Stomach (tissue), 4 donors: ENCODE measurements around the gene CLIP4.

ENCODE experiments used
- POLR2AphosphoS5 ChIP-seq, 3 donors: sonication (generic); formaldehyde crosslinking; IDR thresholded peaks; one replicate each; pipeline ENCODE4 v1.6.1; 2016; ENCODE audit warnings: antibody characterized with exemption in 3 of 3
- TF ChIP-seq, protein P1 (sequence below), 7 experiments: fragments of 450-650 bp in 4 of 7; fragments of 200-600 bp in 3 of 7; sonication (generic) in 3 of 7; IDR thresholded peaks; one replicate each; pipeline ENCODE4 v1.5.1; 2016 to 2019; ENCODE audit warnings: antibody characterized with exemption in 7 of 7, control low read depth in 2 of 7, mild to moderate bottlenecking in 1 of 7

DNA sequence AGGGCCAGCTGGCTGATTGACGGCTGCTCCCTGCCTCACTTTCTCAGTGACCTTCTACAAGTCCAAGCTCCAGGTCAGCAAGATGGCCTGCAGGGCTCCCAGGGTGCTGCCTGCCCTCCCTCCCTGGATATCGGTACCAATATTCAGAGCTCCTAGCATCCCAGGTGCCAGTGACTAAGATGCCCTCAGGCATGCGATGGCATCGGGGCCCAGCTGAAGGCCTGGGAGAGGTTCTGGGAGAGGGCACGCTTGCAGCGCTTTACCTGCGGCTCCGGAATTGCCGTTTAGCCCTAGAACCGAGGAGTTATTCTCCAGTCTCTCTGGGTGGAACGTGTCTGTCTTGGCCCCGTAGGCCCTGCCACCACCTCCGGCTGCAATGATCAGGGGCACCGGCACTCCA lies 116.8 kb downstream of the CLIP4 start:
- TF ChIP-seq POLR2AphosphoS5 (IDR thresholded peaks at IDR 0.05), result no peak
- TF ChIP-seq, protein P1, sequence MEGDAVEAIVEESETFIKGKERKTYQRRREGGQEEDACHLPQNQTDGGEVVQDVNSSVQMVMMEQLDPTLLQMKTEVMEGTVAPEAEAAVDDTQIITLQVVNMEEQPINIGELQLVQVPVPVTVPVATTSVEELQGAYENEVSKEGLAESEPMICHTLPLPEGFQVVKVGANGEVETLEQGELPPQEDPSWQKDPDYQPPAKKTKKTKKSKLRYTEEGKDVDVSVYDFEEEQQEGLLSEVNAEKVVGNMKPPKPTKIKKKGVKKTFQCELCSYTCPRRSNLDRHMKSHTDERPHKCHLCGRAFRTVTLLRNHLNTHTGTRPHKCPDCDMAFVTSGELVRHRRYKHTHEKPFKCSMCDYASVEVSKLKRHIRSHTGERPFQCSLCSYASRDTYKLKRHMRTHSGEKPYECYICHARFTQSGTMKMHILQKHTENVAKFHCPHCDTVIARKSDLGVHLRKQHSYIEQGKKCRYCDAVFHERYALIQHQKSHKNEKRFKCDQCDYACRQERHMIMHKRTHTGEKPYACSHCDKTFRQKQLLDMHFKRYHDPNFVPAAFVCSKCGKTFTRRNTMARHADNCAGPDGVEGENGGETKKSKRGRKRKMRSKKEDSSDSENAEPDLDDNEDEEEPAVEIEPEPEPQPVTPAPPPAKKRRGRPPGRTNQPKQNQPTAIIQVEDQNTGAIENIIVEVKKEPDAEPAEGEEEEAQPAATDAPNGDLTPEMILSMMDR (IDR thresholded peaks at IDR 0.05), result no peak
